Measurements from ENCODE around the gene ANKRD6.

Gene ANKRD6

DNA sequence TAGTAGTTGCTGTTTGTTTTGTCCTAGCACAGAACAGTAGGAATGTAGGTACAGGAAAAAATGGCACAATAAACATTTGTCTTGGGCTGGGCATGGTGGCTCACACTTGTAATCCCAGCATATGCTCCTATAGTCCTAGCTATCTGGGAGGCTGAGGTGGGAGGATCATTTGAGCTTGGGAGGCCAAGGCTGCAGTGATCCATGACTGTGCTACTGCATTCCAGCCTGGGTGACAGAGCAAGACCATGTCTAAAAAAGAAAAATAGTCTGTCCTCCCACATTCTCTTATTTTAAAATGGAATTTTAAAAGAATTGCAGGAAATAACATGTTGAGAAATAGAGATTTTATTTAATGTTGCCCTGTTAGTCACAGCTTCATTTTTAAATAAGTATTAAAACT, 87.8 kb downstream of the ANKRD6 start:
- Histone ChIP-seq H2AK5ac (ENCODE audit: low read depth, low read length) (no peak overlapping the region), H3K4me3 (ENCODE audit: low read length in 2 of 2) (no peak overlapping the region), H2BK5ac (ENCODE audit: low read length) (no peak overlapping the region), H2BK15ac (ENCODE audit: low read length) (no peak overlapping the region), H4K8ac (ENCODE audit: low read depth, low read length) (no peak overlapping the region), H3K4ac (ENCODE audit: low read length) (no peak overlapping the region), H3K36me3 (replicated peaks in 1 of 2; ENCODE audit: control insufficient read depth in 2 of 2, insufficient read depth in 2 of 2, low read length in 2 of 2) (no peaks in the 10 kb centered on the region), H3K9me3 (replicated peaks in 1 of 2; ENCODE audit: control insufficient read depth in 2 of 2, insufficient read depth in 1 of 2, low read depth in 1 of 2, low read length in 2 of 2) (peaks cover 0 to 6% of the 10 kb centered on the region in 2 donors), H3K18ac (ENCODE audit: low read length) (no peak overlapping the region), H3K27me3 (ENCODE audit: control insufficient read depth in 3 of 3, insufficient read depth in 3 of 3, low read depth in 1 of 3, low read length in 3 of 3) (no peaks in the 10 kb centered on the region), H3K27ac (replicated peaks; ENCODE audit: low read length) (no peak overlapping the region), H4K91ac (ENCODE audit: low read depth, low read length, poor library complexity) (no peak overlapping the region), H3K9ac (ENCODE audit: low read depth, low read length, poor library complexity) (no peak overlapping the region), H2BK120ac (ENCODE audit: low read depth, low read length) (no peak overlapping the region), H2BK12ac (ENCODE audit: low read length) (no peak overlapping the region), H3K79me1 (ENCODE audit: low read depth, low read length) (no peaks in the 10 kb centered on the region), H3K14ac (ENCODE audit: low read length) (no peak overlapping the region), H2AFZ (ENCODE audit: low read length) (no peak overlapping the region), H3K4me1 (ENCODE audit: control insufficient read depth in 2 of 2, insufficient read depth in 1 of 2, low read depth in 1 of 2, low read length in 2 of 2) (peaks cover 0 to 6% of the 10 kb centered on the region in 2 donors), H3K23ac (ENCODE audit: low read depth, low read length, poor library complexity) (no peak overlapping the region), H3K4me2 (ENCODE audit: insufficient read depth, low read length, poor library complexity, severe bottlenecking) (no peak overlapping the region)
- DNase-seq (ENCODE audit: low spot score): no peak

DNA sequence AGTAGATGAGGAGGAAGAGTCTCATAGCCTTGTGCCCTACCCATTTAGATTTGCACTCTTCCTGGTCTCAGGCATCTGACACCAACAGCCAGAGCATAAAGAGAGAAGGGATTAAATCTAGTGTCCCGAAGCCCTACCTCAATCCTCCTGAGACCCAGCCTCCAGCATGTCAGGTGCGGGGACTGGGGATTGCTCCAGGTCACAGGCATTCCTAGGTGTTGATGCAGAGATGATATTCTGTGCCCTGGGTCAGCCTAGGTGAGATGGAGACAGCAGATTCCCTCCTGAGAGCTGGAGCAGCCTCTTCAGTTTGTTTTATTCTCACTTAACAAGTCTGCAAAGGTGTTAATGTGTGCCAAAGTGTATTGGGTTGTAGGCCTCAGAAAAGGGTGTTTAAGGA, 89.8 kb downstream of the ANKRD6 start:
- no peak overlapping the region for H2BK5ac ChIP-seq (ENCODE audit: low read length)
- DNase-seq (ENCODE audit: low spot score): no peak
- H2BK15ac ChIP-seq (ENCODE audit: low read length): no peak overlapping the region
- no peak overlapping the region for H2BK120ac ChIP-seq (ENCODE audit: low read depth, low read length)
- no peaks in the 10 kb centered on the region for H3K36me3 ChIP-seq (replicated peaks in 1 of 2; ENCODE audit: control insufficient read depth in 2 of 2, insufficient read depth in 2 of 2, low read length in 2 of 2)
- no peak overlapping the region for H3K27ac ChIP-seq (replicated peaks; ENCODE audit: low read length)
- no peak overlapping the region for H3K4ac ChIP-seq (ENCODE audit: low read length)
- H4K8ac ChIP-seq (ENCODE audit: low read depth, low read length): no peak overlapping the region
- no peak overlapping the region for H3K9ac ChIP-seq (ENCODE audit: low read depth, low read length, poor library complexity)
- no peak overlapping the region for H3K23ac ChIP-seq (ENCODE audit: low read depth, low read length, poor library complexity)
- no peak overlapping the region for H2BK12ac ChIP-seq (ENCODE audit: low read length)
- H2AK5ac ChIP-seq (ENCODE audit: low read depth, low read length): no peak overlapping the region
- no peak overlapping the region for H3K4me2 ChIP-seq (ENCODE audit: insufficient read depth, low read length, poor library complexity, severe bottlenecking)
- no CpG with 5 or more reads among the region's 2 CpGs for whole genome bisulfite sequencing, 2 donors (ENCODE audit: extremely low coverage in 2 of 2, insufficient read length in 2 of 2, insufficient replicate concordance in 1 of 2)
- no peak overlapping the region for H3K18ac ChIP-seq (ENCODE audit: low read length)
- H3K27me3 ChIP-seq (ENCODE audit: control insufficient read depth in 3 of 3, insufficient read depth in 3 of 3, low read depth in 1 of 3, low read length in 3 of 3): no peaks in the 10 kb centered on the region
- H4K91ac ChIP-seq (ENCODE audit: low read depth, low read length, poor library complexity): no peak overlapping the region
- no peak overlapping the region for H3K14ac ChIP-seq (ENCODE audit: low read length)
- H3K4me3 ChIP-seq (ENCODE audit: low read length in 2 of 2): no peak overlapping the region
- no peaks in the 10 kb centered on the region for H3K9me3 ChIP-seq (replicated peaks in 1 of 2; ENCODE audit: control insufficient read depth in 2 of 2, insufficient read depth in 1 of 2, low read depth in 1 of 2, low read length in 2 of 2)
- H2AFZ ChIP-seq (ENCODE audit: low read length): no peak overlapping the region
- no peaks in the 10 kb centered on the region for H3K79me1 ChIP-seq (ENCODE audit: low read depth, low read length)
- peaks cover 0 to 12% of the 10 kb centered on the region in 2 donors for H3K4me1 ChIP-seq (ENCODE audit: control insufficient read depth in 2 of 2, insufficient read depth in 1 of 2, low read depth in 1 of 2, low read length in 2 of 2)

DNA sequence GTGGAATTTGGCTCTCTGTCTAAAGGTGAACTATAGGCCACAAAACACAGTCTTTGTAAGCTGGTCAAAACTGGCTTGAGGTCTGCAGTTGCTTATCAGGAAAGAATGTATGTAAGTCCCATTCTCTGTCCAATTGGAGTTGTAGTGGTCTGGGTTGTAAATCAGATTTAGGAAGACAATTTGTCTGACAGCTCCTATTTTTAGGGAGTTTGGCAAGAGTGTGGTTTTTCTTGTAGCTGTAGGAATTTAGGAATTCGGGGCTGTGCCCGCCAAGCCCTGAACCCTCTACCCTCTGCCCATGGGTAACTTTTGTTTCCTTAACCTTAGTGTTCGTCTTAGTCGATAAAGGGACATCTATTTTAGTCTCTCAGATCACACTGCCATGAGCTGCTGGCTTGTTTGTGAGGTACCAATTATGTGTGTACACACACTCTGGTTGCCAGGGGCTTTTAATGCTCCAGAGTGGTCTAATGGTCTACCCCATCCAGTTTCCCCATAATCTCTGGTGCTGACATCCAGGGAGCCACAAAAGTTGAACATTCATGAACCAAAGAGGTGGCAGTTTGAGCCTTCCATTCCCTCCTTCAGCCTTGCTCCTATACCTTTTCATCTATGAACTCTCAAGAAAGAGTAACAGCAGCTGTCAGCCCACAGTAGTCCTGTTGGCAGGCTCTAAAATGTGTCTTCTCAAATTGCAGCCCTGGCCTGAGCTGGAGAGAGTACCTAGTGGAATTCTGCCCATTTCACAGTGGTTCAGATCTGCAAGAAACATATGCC, 93.0 kb downstream of the ANKRD6 start:
- no peak overlapping the region for H2BK5ac ChIP-seq (ENCODE audit: low read length)
- no peak overlapping the region for H2BK15ac ChIP-seq (ENCODE audit: low read length)
- no peak overlapping the region for H3K18ac ChIP-seq (ENCODE audit: low read length)
- H3K79me1 ChIP-seq (ENCODE audit: low read depth, low read length): no peaks in the 10 kb centered on the region
- H2AFZ ChIP-seq (ENCODE audit: low read length): no peak overlapping the region
- H3K27ac ChIP-seq (replicated peaks; ENCODE audit: low read length): no peak overlapping the region
- H3K4me2 ChIP-seq (ENCODE audit: insufficient read depth, low read length, poor library complexity, severe bottlenecking): no peak overlapping the region
- H2AK5ac ChIP-seq (ENCODE audit: low read depth, low read length): no peak overlapping the region
- H3K36me3 ChIP-seq (replicated peaks in 1 of 2; ENCODE audit: control insufficient read depth in 2 of 2, insufficient read depth in 2 of 2, low read length in 2 of 2): no peaks in the 10 kb centered on the region
- peaks cover 0 to 12% of the 10 kb centered on the region in 2 donors for H3K4me1 ChIP-seq (ENCODE audit: control insufficient read depth in 2 of 2, insufficient read depth in 1 of 2, low read depth in 1 of 2, low read length in 2 of 2)
- no peak for DNase-seq (ENCODE audit: low spot score)
- H3K4me3 ChIP-seq (ENCODE audit: low read length in 2 of 2): no peak overlapping the region
- no peaks in the 10 kb centered on the region for H3K27me3 ChIP-seq (ENCODE audit: control insufficient read depth in 3 of 3, insufficient read depth in 3 of 3, low read depth in 1 of 3, low read length in 3 of 3)
- H2BK120ac ChIP-seq (ENCODE audit: low read depth, low read length): no peak overlapping the region
- no peak overlapping the region for H3K4ac ChIP-seq (ENCODE audit: low read length)
- WGBS, 2 donors (ENCODE audit: extremely low coverage in 2 of 2, insufficient read length in 2 of 2, insufficient replicate concordance in 1 of 2): no CpG with 5 or more reads among the region's 4 CpGs
- no peak overlapping the region for H3K14ac ChIP-seq (ENCODE audit: low read length)
- H3K9me3 ChIP-seq (replicated peaks in 1 of 2; ENCODE audit: control insufficient read depth in 2 of 2, insufficient read depth in 1 of 2, low read depth in 1 of 2, low read length in 2 of 2): no peaks in the 10 kb centered on the region
- no peak overlapping the region for H3K9ac ChIP-seq (ENCODE audit: low read depth, low read length, poor library complexity)
- no peak overlapping the region for H4K91ac ChIP-seq (ENCODE audit: low read depth, low read length, poor library complexity)
- no peak overlapping the region for H4K8ac ChIP-seq (ENCODE audit: low read depth, low read length)
- H2BK12ac ChIP-seq (ENCODE audit: low read length): no peak overlapping the region
- no peak overlapping the region for H3K23ac ChIP-seq (ENCODE audit: low read depth, low read length, poor library complexity)

DNA sequence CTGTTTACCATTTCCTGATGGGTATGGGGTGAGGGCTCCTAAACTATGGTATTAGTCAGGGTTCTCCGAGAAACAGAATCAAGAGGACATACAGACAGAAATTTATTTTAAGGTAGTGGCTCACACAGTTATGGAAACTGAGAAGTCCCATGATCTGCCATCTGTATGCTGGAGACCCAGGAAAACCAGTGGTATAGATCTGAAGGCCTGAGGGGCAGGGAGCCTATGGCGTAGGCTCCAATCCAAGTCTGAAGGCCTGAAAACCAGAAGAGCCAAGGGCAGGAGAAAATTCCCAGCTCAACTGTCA, 93.6 kb downstream of the ANKRD6 start:
- H3K27ac ChIP-seq (replicated peaks; ENCODE audit: low read length): no peak overlapping the region
- no peak overlapping the region for H3K9ac ChIP-seq (ENCODE audit: low read depth, low read length, poor library complexity)
- no peak overlapping the region for H2BK5ac ChIP-seq (ENCODE audit: low read length)
- H4K8ac ChIP-seq (ENCODE audit: low read depth, low read length): no peak overlapping the region
- no peak overlapping the region for H2AFZ ChIP-seq (ENCODE audit: low read length)
- no peaks in the 10 kb centered on the region for H3K79me1 ChIP-seq (ENCODE audit: low read depth, low read length)
- no peak overlapping the region for H2AK5ac ChIP-seq (ENCODE audit: low read depth, low read length)
- H3K23ac ChIP-seq (ENCODE audit: low read depth, low read length, poor library complexity): no peak overlapping the region
- no peak overlapping the region for H3K4ac ChIP-seq (ENCODE audit: low read length)
- no peaks in the 10 kb centered on the region for H3K27me3 ChIP-seq (ENCODE audit: control insufficient read depth in 3 of 3, insufficient read depth in 3 of 3, low read depth in 1 of 3, low read length in 3 of 3)
- H3K4me1 ChIP-seq (ENCODE audit: control insufficient read depth in 2 of 2, insufficient read depth in 1 of 2, low read depth in 1 of 2, low read length in 2 of 2): peaks cover 0 to 12% of the 10 kb centered on the region in 2 donors
- WGBS, 2 donors (ENCODE audit: extremely low coverage in 2 of 2, insufficient read length in 2 of 2, insufficient replicate concordance in 1 of 2): no CpG with 5 or more reads among the region's 2 CpGs
- H4K91ac ChIP-seq (ENCODE audit: low read depth, low read length, poor library complexity): no peak overlapping the region
- H3K4me3 ChIP-seq (ENCODE audit: low read length in 2 of 2): no peak overlapping the region
- DNase-seq (ENCODE audit: low spot score): no peak
- no peaks in the 10 kb centered on the region for H3K36me3 ChIP-seq (replicated peaks in 1 of 2; ENCODE audit: control insufficient read depth in 2 of 2, insufficient read depth in 2 of 2, low read length in 2 of 2)
- no peak overlapping the region for H2BK120ac ChIP-seq (ENCODE audit: low read depth, low read length)
- no peak overlapping the region for H3K4me2 ChIP-seq (ENCODE audit: insufficient read depth, low read length, poor library complexity, severe bottlenecking)
- H3K9me3 ChIP-seq (replicated peaks in 1 of 2; ENCODE audit: control insufficient read depth in 2 of 2, insufficient read depth in 1 of 2, low read depth in 1 of 2, low read length in 2 of 2): no peaks in the 10 kb centered on the region
- no peak overlapping the region for H2BK15ac ChIP-seq (ENCODE audit: low read length)
- no peak overlapping the region for H3K18ac ChIP-seq (ENCODE audit: low read length)
- H2BK12ac ChIP-seq (ENCODE audit: low read length): no peak overlapping the region
- H3K14ac ChIP-seq (ENCODE audit: low read length): no peak overlapping the region
